GM12872 (cell line): ENCODE measurements around the gene IFIH1.

Experiments
- CTCF ChIP-seq: IDR thresholded peaks from 3 replicates; pipeline ENCODE4 v1.5.1; 2011; ENCODE audit warnings: low read depth, mild to moderate bottlenecking, low read length, moderate library complexity; ENCODE audit not compliant: insufficient read depth

IFIH1 gene

GRCh38 chr2:162256591-162256991 lies 61.9 kb downstream of the IFIH1 start:
- TF ChIP-seq CTCF = no peak

GRCh38 chr2:162254236-162254871 lies 64.1 kb downstream of the IFIH1 start:
- TF ChIP-seq CTCF = no peak

GRCh38 chr2:162253435-162253834 lies 65.0 kb downstream of the IFIH1 start:
- TF ChIP-seq CTCF = no peak

GRCh38 chr2:162252153-162252552 lies 66.3 kb downstream of the IFIH1 start:
- TF ChIP-seq CTCF = no peak

- no peak for TF ChIP-seq CTCF
Measured at GRCh38 chr2:162245781-162246180, 72.7 kb downstream of the IFIH1 start.

GRCh38 chr2:162245061-162245460 lies 73.4 kb downstream of the IFIH1 start:
- no peak for TF ChIP-seq CTCF

- no peak for TF ChIP-seq CTCF
Measured at GRCh38 chr2:162244541-162245031, 73.9 kb downstream of the IFIH1 start.
